Measurements from ENCODE around the gene TRPC6. TPM values are rescaled to one million over a fixed set of nuclear protein-coding genes. Genes with fewer than 3 reads are reported as not detected.

The TRPC6 gene
- total RNA-seq, 1 donor from 2014 or later = not detected

GRCh38 chr11:101435408-101435973, 148.3 kb downstream of the TRPC6 start:
- DNase-seq (ENCODE audit: low read depth, low spot score) = no peak
- no peaks in the 10 kb centered on the region for H3K4me1 Mint-ChIP-seq
- H3K36me3 Mint-ChIP-seq (ENCODE audit: low read depth) = no peaks in the 10 kb centered on the region
- no peak overlapping the region for H3K27ac Mint-ChIP-seq (ENCODE audit: unreplicated experiment)
- H3K9me3 Mint-ChIP-seq = no peaks in the 10 kb centered on the region
- H3K4me3 Mint-ChIP-seq = no peak overlapping the region
- TF ChIP-seq CTCF (conservative IDR thresholded peaks at IDR 0.05) = no peak
- H3K27me3 Mint-ChIP-seq (ENCODE audit: low read depth) = no peaks in the 10 kb centered on the region

GRCh38 chr11:101434026-101434643, 149.7 kb downstream of the TRPC6 start:
- Mint-ChIP-seq H3K36me3 (ENCODE audit: low read depth) (no peaks in the 10 kb centered on the region), H3K4me1 (peaks cover 8% of the 10 kb centered on the region), H3K27ac (ENCODE audit: unreplicated experiment) (no peak overlapping the region), H3K9me3 (no peaks in the 10 kb centered on the region), H3K27me3 (ENCODE audit: low read depth) (no peaks in the 10 kb centered on the region), H3K4me3 (no peak overlapping the region)
- TF ChIP-seq CTCF (conservative IDR thresholded peaks at IDR 0.05) = no peak
- no peak for DNase-seq (ENCODE audit: low read depth, low spot score)

- Mint-ChIP-seq H3K27me3 (ENCODE audit: low read depth) (no peaks in the 10 kb centered on the region), H3K27ac (ENCODE audit: unreplicated experiment) (no peak overlapping the region), H3K9me3 (no peaks in the 10 kb centered on the region), H3K36me3 (ENCODE audit: low read depth) (no peaks in the 10 kb centered on the region), H3K4me1 (peaks cover 8% of the 10 kb centered on the region), H3K4me3 (no peak overlapping the region)
- no peak for DNase-seq (ENCODE audit: low read depth, low spot score)
- TF ChIP-seq CTCF (conservative IDR thresholded peaks at IDR 0.05) = no peak
Observed at GRCh38 chr11:101433151-101433550, 150.7 kb downstream of the TRPC6 start.

GRCh38 chr11:101429703-101430540, 153.9 kb downstream of the TRPC6 start:
- TF ChIP-seq CTCF (conservative IDR thresholded peaks at IDR 0.05) = no peak
- Mint-ChIP-seq H3K27ac (ENCODE audit: unreplicated experiment) (no peak overlapping the region), H3K36me3 (ENCODE audit: low read depth) (no peaks in the 10 kb centered on the region), H3K27me3 (ENCODE audit: low read depth) (no peaks in the 10 kb centered on the region), H3K4me3 (no peak overlapping the region), H3K9me3 (peaks cover 4% of the 10 kb centered on the region), H3K4me1 (peaks cover 8% of the 10 kb centered on the region)
- no peak for DNase-seq (ENCODE audit: low read depth, low spot score)

- Mint-ChIP-seq H3K36me3 (ENCODE audit: low read depth) (no peaks in the 10 kb centered on the region), H3K4me1 (peaks cover 8% of the 10 kb centered on the region), H3K27me3 (ENCODE audit: low read depth) (no peaks in the 10 kb centered on the region), H3K9me3 (peaks cover 4% of the 10 kb centered on the region), H3K27ac (ENCODE audit: unreplicated experiment) (no peak overlapping the region), H3K4me3 (no peak overlapping the region)
- TF ChIP-seq CTCF (conservative IDR thresholded peaks at IDR 0.05) = peak; percentile 54
- DNase-seq (ENCODE audit: low read depth, low spot score) = no peak
Observed at GRCh38 chr11:101428918-101429317, 154.9 kb downstream of the TRPC6 start.

All from neural crest cell (in vitro differentiated cells).